GM18499 (cell line): ENCODE data around the gene ARID3A.

Source experiments
- ATAC-seq: cut with Tn5 transposase; IDR thresholded peaks from one replicate; pipeline ENCODE4 v1.9.1; 2021; ENCODE audit warnings: moderate number of reproducible peaks; ENCODE audit not compliant: insufficient read depth, unreplicated experiment

Gene ARID3A

DNA sequence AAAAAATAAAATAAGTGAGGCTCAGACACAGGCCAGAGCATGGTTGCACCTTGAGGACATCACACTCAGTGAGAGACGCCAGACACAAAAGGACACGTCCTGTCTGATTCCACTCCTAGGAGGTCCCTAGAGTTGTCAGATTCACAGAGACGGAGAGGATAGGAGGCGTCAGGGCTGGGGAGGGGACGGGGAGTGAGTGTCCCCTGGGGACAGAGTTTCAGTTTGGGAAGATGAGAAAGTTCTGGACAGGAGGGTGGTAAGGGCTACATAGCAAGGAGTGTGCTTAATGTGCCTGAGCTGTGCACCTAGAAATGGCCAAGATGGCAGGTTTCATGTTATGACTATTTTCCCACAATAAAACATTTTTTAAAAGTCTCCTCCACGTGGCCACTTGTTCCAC, 72.2 kb downstream of the ARID3A start:
- no peak for ATAC-seq

DNA sequence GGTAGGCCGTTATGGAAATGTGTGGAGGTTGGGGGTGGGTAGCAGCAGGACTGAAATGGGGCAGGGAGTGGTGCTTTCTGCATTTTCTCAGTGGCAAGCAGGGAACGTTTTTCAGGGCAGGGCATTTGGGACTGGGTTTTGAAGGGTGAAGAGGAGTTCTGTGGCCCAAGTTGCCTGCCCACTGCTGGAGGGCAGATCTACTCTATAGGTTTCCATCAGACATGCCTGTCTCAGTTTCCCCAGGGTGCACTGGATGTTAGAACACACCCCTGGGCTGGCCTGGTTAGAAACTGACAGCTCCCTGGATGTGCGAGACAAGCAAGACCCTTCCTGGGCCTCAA, 73.5 kb downstream of the ARID3A start:
- no peak for ATAC-seq

DNA sequence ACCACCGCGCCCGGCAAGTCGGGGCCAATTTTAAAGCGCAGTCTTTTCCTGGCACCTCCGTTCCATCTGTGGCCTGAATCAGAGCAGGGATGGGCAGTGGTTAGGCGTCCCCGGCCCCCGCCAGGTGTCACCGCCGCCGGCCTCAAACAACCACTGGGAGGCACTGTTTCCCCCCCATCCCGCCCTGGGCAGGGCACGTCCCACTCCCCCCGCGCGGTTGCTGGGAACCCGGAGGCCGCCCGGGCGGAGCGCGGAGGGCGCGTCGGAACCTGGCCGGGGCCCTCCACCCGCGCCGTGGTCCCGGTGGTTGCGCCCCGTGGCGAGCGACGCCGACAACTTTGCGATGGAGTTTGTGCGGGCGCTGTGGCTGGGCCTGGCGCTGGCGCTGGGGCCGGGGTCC, 74.3 kb downstream of the ARID3A start, which contains the start of gene GRIN3B:
Gene GRIN3B, plus strand, starts transcription at position 325 of the 400 bp plus-strand sequence. Its CDS starts 19 bp downstream, at position 344.
- ATAC-seq: no peak

DNA sequence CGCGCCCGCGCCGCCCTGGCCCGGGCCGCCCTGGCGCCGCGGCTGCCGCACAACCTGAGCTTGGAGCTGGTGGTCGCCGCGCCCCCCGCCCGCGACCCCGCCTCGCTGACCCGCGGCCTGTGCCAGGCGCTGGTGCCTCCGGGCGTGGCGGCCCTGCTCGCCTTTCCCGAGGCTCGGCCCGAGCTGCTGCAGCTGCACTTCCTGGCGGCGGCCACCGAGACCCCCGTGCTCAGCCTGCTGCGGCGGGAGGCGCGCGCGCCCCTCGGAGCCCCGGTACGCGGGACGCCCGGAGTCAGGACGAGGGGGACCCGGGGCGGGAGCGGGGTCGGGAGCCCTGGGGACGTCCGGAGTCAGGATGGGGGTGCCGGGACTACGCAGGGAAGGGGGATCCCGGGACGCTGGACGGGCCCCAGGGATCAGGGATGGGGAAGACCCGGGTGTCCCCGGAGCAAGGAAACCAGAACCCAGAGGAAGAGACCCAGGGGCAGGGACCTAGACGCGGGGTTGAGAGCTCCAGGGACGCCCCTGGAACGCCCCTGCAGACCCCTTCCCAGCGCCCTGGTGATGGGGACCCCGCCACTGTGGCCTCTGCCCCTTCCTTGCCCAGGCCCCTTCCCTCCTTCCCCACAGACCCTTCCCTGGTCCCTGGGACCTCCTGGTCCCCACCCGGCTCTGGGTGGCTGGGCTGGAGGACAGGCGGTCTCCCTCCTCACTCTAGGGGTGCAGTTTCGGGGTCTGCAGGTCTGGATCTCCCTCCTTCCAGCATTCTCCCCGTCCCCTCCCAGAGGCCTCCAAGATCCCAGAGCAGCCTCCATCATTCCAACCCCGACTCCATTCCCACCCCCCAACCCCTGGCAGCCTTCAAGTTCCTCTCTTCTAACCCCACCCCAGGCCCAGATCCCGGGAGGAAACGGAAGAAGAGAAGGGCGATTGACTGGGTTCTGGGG, 75.0 kb downstream of the ARID3A start:
- ATAC-seq: no peak

DNA sequence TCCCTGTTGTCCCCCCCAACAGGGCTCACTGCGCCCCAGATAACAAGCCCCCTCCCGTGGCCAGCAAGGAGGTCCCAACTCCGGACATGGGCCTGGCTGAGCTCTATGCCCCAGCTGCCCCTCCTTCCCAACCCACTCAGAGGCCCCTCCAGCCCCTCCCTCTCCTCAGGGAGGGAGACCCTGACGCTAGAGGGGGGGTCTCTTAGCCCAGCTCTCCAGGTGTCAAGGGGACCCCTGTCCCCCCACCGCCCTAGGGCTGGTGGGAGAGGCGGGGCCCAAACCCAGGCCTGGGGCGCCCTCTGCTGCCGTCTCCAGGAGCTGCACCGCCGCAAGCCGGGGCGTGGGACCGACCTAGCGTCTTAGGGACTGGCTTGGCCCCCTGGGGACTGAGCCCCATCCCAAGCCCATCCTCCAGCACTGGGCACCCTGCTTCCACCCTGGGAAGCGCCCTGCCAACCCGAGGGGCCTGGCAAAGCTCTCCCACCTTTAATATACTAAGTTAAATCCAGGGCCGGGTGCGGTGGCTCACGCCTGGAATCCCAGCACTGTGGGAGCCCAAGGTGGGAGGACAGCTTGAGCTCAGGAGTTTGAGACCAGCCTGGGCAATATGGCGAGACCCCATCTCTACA, 75.8 kb downstream of the ARID3A start:
- ATAC-seq: no peak

- no peak for ATAC-seq
These were observed 76.8 kb downstream of the ARID3A start for GRCh38 chr19:1002600-1002999.

DNA sequence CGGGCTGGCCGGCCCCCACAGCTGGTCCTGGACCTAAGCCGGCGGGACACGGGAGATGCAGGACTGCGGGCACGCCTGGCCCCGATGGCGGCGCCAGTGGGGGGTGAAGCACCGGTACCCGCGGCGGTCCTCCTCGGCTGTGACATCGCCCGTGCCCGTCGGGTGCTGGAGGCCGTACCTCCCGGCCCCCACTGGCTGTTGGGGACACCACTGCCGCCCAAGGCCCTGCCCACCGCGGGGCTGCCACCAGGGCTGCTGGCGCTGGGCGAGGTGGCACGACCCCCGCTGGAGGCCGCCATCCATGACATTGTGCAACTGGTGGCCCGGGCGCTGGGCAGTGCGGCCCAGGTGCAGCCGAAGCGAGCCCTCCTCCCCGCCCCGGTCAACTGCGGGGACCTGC, 77.4 kb downstream of the ARID3A start:
- ATAC-seq: no peak

- ATAC-seq: no peak
These were observed 78.5 kb downstream of the ARID3A start for GRCh38 chr19:1004204-1004802.

- ATAC-seq: no peak
These were observed 79.2 kb downstream of the ARID3A start for GRCh38 chr19:1004803-1005664.

DNA sequence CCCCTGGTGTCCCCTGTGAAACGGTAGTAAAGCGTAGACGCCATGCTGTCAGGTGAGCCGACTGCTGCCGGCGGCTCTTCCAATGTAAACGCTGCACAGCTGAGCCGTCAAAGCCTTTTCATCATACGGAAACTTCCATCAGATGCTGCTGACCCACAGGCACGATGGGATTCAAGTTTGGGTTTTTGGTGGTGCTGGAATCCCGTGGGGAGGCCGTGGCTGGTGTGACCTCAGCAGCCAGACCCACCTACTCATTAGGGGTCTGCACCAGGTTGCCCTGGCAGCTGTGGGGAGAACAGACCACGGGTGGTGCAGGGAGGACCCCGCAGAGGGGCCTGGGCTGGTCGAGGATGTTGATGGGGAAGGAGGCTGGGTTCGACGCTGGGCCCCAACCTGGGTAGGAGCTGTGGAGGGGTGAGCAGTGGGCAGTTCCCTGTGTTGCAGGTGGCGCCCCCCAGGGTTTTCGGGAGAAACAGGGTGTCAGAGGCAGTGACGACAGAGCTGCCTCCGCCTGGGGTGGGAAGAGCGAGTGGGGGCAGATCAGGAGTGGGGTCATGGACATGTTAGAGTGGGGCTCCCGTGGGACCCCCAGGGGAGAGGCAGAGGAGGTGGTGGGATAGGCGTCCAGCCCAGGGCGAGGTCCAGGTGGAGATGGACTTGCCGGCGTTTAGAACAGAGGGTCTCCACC, 81.0 kb downstream of the ARID3A start:
- ATAC-seq: no peak

- ATAC-seq: no peak
These were observed 81.8 kb downstream of the ARID3A start for GRCh38 chr19:1007399-1008251.

DNA sequence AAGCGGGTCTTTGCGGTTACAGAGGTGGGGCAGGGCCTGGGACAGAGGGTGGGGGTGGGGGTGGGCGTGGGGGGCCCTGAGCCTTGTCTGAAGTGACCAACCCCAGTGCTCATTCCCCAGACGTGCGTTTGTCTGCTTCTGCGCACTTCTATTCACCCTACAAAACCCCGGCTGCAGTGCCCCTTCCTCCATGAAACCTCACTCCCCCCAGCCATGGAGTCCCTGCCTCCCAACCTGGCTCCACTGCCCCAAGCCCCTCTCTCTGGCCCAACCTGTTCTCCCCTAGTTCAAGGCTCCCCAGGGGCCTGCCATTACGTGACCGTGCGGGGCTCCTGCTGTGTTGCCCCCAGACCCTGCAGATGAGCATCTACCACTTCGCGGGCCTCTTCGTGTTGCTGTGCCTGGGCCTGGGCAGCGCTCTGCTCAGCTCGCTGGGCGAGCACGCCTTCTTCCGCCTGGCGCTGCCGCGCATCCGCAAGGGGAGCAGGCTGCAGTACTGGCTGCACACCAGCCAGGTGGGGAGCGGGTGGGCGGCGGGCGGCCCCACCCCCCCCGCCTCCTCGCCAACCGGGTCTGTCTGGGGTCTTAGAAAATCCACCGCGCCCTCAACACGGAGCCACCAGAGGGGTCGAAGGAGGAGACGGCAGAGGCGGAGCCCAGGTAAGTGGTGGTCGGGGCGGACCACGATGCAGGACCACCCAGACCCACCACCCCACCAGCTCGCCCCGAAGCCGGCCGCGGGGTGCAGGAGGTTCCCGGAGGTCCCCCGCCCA, 82.6 kb downstream of the ARID3A start:
- ATAC-seq: no peak

DNA sequence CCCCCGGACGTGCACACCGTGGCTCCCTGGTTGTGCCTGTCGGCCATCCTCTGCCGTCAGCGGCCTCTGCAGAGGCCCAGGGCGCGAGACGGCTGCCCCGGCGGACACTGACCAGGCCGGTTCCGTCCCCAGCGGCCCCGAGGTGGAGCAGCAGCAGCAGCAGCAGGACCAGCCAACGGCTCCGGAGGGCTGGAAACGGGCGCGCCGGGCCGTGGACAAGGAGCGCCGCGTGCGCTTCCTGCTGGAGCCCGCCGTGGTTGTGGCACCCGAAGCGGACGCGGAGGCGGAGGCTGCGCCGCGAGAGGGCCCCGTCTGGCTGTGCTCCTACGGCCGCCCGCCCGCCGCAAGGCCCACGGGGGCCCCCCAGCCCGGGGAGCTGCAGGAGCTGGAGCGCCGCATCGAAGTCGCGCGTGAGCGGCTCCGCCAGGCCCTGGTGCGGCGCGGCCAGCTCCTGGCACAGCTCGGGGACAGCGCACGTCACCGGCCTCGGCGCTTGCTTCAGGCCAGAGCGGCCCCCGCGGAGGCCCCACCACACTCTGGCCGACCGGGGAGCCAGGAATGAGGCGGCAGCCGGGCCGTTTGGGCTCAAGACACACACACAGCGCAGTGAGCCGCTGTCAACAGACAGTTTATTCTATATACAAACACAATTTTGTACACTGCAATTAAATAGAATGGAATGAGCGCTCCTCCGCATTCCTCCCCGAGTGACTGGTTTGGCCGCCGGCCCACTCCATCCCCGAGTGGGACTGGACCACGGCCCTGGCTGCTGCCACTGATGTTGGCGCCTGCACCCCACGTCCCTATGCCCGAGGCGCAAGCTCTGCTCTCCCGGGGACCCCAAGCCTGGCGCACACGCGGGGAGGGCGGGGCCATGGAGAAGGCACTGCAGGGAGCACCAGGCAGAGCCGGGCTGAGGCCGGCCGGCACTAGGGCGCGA, 83.5 kb downstream of the ARID3A start:
- ATAC-seq: no peak

DNA sequence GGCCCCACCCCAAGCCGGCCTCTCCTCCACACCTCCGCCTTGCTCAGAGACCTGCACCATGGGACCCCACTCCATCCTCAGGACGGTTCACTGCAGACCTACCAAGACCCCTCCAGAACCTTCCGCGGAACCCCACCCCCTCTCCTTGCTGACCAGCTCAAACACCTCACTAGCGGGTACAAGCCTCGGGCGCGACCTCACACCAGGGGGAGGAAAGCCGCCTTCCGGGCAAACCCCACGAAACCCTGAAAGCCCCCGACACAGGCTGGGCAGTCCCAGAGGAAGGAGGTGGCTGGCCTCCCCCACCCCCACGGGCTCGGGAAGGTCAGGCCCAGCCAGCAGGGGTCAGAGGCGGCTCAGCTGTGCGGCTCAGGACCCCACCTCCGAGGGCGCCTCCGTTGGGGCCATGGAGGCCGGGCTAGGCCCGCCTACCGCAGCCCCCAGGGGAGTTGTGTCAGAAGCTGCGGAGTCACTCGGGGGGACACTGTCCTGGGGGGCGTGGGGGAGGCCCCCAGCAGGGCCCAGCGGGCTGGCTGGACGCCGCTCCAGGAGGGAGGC, 84.2 kb downstream of the ARID3A start:
- no peak for ATAC-seq

DNA sequence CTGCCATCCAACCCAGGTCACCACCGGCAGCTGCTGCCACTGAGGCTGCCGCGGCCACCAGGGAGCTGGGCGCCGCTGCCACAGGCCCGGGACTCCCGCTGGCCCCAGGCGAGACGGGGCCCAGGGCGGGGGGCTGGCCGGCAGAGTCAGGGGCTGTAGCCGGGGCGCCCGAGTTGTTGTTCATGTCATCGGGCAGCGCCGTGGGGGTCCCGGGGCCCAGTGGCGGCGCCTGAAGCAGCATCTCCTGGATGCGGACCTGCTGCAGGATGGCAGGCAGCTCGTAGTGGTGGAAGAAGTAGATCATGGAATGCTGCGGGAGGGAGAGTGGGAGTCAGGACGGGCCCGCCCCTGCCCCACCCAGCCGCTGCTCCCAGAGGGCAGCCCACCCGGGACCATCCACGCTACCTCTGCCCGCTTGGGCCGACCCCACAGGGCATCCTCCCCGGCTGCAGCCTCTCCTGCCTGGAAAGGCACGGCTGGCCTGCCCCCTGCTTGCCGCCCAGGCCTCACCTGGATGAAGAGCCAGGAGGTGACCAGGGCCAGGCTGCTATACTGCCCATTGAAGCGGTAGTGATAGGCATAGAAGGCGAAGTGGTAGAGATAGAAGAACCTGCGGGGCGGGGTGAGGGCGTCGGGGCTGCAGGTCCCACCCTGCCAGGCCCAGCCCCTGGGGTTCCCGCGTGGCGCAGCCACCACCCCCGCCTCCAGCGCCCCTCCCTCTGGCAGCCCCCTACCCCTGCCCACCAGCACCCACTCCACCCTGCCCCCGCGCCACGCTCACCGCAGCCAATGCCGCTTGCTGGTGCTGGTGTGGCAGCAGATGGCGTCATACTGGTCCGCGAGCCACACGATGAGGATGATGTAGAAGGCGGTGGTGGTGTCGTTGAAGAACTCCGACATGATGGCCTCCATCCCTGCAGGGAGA, 85.0 kb downstream of the ARID3A start:
- no peak for ATAC-seq

DNA sequence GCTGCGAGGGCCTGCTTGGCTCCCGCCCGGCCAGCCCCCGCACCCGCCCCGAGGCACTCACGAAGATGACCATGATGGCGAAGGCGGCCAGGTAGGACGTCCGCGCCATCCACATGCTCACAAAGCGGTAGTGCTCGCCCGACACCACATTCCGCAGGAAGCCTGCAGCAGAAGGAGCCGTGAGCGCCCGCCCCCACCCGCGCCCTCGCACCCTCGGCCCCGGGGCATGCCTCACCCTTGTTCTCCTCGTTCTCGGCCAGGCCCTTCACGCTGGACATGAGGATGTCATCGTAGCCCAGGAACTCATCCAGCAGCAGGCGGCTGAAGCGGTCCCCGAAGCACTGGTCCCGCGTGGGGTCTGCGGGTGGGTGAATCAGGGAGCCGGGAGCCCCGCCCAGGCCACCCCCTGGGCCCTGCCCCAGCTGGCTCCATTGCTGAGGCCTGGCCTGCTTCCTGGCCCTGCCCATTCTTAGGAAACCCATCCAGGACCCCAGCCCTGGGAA, 86.0 kb downstream of the ARID3A start:
- ATAC-seq: no peak
